GM12892 (cell line): ENCODE data around the gene PRDM11.
"Not testable (repeated sequence)": the region's sequence is repeated elsewhere in the genome, so short reads cannot be mapped to it uniquely, and the experiment has no call there.

Experiments used
- DNase-seq: peaks from one replicate; pipeline ENCODE4 v3.0.0; 2011; ENCODE audit not compliant: insufficient read length
- FAIRE-seq: peaks from 2 replicates; lab custom pipeline; 2011; peaks lifted over from hg19 to GRCh38; lab: Jason Lieb, UNC
- POLR2A ChIP-seq: IDR thresholded peaks from 2 replicates; pipeline ENCODE4 v1.6.1; 2011; ENCODE audit warnings: low read depth, low read length, control low read depth
- POLR2AphosphoS5 ChIP-seq: IDR thresholded peaks from 2 replicates; pipeline ENCODE4 v1.6.1; 2011; ENCODE audit warnings: low read depth, low read length, control low read depth
- TAF1 ChIP-seq: IDR thresholded peaks from 2 replicates; pipeline ENCODE4 v1.6.1; 2011; ENCODE audit warnings: low read depth, mild to moderate bottlenecking, control low read depth, low read length, borderline replicate concordance

The PRDM11 gene

DNA sequence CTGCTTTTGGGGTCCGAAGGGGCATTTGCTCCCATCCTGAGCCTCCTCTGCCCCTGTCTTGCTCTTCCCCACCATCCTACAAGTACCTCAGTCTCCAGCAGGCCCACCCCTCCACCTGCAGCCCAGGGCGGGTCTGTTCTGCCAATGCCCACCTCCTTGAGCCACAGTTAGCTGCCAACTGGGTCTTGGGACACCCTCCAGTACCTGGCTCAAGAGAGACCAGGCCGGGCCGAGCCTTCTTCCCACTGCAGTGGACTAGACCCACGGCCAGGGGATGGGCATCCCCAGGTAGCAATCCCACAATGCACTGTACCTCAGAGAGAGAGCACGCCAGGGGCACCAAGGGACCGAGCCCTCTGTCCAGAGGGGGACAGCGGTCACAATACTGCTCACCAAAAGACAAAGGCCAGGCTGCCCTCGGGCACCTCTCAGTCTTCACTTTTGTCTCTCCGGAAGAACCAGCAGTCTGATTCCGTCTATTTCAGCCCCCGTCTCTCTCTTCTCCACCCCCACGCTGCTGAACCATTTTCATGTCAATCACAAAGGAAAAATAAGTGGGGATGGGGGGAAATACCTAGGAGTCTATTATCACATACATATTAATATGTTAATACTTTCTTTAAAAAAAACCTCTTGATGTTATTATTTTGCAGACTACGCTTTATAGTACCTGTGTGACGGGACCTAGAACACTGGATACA, 88.0 kb downstream of the PRDM11 start:
- DNase-seq (no peak), FAIRE-seq (no peak)
- no peak for TF ChIP-seq TAF1
- no peak for TF ChIP-seq POLR2A
- no peak for TF ChIP-seq POLR2AphosphoS5

DNA sequence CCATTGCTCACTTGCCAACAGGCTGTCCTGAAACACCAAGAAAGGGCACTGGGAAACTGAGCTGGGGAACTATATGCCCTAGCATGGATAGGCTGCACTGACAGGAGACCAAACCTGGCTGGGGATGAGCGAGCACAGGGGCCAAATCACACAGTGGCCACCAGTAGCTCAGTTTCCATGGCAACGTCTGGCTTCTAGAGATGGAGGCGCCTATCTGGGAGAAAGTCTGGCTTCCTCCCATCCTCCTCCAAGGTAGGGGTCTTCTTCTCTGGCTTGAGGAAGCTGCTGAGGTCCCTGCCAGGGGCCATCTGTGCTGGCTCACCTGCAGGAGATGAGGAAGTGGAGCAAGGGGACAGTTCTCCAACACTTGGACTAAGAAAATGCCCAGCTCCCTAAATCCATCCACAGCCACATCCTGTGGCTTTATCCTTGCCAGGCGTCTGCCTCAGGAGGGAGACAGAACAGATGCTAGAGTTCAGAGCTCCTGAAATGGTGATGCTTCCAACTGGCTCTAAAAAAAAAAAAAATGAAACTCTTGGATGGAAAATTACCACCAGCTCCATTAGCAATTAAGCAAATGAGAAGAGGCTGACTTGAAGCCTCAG, 91.4 kb downstream of the PRDM11 start:
- TF ChIP-seq POLR2AphosphoS5 (no peak), TAF1 (no peak), POLR2A (no peak)
- no peak for FAIRE-seq
- DNase-seq = no peak

DNA sequence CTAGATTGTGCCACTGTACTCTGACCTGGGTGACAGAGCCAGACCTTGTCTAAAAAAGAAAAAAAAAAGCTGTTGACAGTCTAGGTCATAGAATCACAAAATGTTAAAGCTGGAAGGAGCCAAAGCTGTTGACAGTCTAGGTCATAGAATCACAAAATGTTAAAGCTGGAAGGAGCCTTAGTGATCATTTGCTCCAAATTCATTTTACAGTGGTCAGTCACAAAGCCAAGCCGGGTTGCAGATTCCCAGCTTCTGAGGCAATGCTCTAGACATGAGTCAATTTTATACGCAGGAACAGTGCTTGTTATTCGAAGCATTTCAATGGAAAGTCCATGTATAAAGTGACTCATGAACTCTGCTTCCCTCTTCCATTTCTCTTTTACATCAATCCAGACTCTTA, 92.3 kb downstream of the PRDM11 start:
- FAIRE-seq (no peak), DNase-seq (no peak)
- no peak for TF ChIP-seq TAF1

DNA sequence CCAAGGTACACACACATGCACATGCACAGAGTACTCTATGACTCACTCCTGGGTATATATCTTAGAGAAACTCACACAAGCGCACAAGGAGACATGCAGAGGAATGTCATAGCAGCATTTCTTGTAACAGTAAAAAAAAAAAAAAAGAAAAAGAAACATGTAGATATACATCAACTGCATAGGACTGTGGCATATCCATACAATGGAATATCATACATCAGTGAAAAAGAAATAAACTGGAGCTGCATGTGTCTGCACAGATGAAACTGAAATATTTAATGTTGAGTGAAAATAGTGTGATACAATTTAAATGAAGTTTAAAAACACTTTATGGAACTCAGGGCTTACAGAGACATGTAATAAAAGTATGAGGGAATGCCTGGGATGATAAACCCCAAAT, 93.3 kb downstream of the PRDM11 start:
- FAIRE-seq = no peak
- TF ChIP-seq POLR2AphosphoS5 (no peak), POLR2A (no peak), TAF1 (no peak)
- no peak for DNase-seq

DNA sequence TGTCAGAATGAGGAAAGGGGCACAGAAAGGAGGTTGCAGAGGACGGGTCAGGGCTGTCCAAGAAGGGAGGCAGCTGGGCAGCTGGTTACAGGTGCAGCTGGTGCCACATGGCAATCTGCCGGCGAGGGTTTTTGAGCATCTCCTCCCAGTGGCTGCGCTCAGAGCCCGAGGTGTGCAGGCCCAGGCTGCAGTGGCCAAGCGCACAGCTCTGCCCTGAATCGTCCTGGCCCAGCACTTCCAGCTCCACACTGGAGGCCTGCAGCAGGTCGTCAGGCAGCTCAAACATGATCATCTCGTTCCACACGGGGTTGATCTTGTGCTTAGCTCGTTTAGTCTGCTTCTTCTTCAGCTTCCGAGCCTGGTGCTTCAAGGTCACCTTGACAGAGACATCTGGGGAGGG, 97.5 kb downstream of the PRDM11 start:
- DNase-seq = no peak
- TF ChIP-seq POLR2A = no peak
- no peak for TF ChIP-seq TAF1
- no peak for TF ChIP-seq POLR2AphosphoS5
- no peak for FAIRE-seq

DNA sequence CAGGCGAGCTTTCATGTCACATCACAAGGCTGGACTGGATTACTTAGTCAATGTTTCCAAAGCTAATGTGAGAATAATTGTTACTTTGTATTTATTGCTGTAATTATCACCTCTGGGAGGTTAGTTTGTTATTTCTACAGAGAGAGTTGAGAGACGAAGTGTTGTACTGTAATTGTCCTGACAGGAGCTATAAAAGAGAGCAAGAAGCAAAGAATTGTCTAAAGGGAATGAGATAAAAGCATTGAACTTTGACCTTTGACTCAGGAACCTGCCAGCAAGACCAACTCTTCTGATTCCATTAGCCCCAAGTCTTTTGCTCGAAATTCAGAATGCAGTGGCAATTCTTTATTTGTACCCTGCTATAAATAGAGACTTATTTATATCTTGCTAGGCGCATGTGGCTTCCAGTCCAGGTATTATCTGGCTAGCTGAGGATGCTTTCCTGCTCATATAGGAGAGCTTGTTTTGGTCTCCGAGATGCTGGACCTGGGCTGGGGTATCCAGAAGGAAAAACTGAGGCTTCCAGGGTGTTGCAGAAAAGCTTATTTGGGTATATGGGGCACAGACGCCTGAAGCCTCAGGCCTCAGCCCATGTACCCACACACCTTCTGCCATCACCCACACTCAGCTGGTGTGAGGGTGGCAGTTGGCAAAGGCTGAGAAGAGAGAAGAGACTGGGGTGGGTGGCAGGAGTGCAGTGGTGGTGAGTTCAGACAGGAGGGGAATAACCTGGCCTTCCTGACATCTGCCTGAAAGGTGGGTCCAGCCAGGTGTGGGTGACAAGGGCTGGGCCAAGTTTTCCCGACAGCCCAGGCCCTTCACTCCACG, 99.0 kb downstream of the PRDM11 start:
- no peak for TF ChIP-seq POLR2AphosphoS5
- no peak for TF ChIP-seq TAF1
- TF ChIP-seq POLR2A = no peak
- DNase-seq = no peak
- FAIRE-seq = no peak

DNA sequence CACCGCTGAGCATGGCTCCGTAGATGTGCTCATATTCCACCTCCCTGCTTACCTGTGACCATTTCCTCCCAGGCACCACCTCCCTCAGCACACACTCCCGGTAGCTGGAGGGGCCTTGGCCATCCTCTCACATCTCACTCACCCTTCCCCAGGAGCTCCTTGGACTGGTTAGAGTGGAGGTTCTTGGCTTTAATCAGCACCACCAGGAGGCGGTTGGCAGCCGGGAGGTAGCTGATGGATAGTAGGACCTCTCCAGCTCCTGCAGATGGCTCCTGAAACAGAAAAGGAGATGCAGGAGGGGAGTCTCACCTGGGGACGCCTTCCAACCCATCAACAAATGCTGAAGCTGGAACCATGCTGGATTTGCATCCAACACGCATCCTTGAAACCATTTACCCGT, 99.8 kb downstream of the PRDM11 start:
- FAIRE-seq (no peak), DNase-seq (no peak)
- no peak for TF ChIP-seq POLR2A
- TF ChIP-seq POLR2AphosphoS5 = no peak
- no peak for TF ChIP-seq TAF1

DNA sequence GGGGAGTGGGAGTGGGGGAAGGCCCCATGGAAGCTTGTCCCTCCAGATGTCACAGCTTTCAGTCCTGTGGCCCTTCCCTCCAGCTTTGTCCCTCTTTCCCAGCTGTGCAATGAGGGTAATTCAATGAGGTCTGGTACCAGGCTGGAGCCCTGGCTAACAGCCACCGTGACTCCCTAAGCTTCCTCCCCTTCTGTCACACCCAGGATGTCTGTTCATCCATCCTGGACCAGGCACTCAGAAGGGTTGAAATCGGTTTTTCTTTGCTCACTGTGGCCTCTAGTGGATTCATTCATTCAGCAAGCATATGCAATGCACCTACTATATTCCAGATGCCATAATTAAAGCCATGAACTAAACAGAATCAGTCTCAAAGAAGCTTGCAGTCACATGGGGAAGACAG, 101.0 kb downstream of the PRDM11 start:
- FAIRE-seq (no peak), DNase-seq (no peak)
- no peak for TF ChIP-seq POLR2A
- TF ChIP-seq POLR2AphosphoS5 = no peak
- TF ChIP-seq TAF1 = no peak

DNA sequence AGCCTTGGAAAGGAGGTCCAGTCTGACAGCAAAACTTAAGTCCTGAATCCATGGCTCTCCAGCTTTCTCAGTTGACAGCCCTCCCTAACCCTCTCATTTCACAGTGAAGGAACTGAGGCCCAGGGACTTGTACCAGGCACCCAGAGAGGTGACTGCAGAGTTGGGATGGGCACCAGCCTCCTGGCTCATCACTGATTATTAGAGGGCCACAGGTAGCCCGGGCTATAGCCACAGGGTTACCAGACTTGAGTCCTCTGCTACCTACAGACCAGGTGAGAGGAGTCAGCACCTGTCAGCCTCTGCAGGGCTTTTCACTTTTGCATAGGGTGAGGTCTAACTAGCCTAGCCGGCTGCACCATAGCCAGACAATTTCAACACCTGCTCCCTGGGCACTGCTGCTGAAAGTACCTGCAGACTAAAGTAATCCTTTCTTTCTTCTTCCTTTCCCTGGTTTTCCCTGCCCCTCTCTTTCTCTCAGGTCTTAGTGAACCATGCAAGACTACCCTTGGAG, 102.1 kb downstream of the PRDM11 start:
- FAIRE-seq = no peak
- TF ChIP-seq TAF1 (no peak), POLR2AphosphoS5 (no peak), POLR2A (no peak)
- DNase-seq = no peak

DNA sequence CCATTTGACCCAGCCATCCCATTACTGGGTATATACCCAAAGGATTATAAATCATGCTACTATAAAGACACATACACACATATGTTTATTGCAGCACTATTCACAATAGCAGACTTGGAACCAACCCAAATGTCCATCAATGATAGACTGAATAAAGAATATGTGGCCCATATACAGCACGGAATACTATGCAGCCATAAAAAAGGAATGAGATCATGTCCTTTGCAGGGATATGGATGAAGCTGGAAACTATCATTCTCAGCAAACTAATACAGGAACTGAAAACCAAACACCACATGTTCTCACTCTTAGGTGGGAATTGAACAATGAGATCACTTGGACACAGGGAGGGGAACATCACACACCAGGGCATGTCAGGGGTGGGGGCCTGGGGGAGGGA, 102.9 kb downstream of the PRDM11 start:
- not testable (repeated sequence) for DNase-seq, FAIRE-seq

DNA sequence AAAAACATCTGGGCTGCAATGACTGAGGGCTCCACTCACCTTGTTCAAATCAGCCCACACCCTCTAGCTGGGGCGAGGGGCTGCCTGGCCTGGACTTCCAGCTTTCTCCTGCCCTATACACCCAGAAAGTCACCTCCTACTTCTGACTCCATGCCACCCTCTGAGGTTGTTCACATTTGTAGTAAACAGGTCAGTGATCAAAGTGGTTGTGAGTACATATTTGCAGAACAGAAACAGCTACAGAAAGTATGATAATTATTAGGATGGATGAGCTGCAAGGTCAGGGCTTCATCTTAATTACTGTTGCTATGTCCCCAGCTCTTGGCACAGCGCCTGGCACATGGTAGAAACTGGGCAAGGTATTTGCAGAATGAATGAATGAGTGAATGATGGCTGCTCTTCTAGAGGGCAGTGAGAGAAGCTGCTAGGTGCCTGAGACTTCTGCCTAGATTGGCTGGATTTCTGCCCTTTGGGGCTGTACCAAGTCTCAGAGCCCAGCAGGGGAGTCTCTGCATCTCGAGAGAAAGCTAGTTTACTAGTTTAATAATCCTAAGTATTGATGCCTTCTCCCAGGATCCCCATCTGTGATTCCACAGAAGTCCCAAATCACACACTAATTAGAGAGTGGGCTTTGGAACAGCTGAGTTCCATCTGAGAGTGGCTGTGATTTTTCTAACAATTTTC, 103.7 kb downstream of the PRDM11 start:
- TF ChIP-seq POLR2A (no peak), TAF1 (no peak), POLR2AphosphoS5 (no peak)
- DNase-seq (no peak), FAIRE-seq (no peak)
